HG02623 (cell line): ENCODE results near the gene LITAFD.
"Not testable (repeated sequence)": the region's sequence is repeated elsewhere in the genome, so short reads cannot be mapped to it uniquely, and the experiment has no call there.

ENCODE experiments used
- ATAC-seq: cut with Tn5 transposase; IDR thresholded peaks from one replicate; pipeline ENCODE4 v1.9.1; 2021; ENCODE audit warnings: moderate library complexity; ENCODE audit not compliant: unreplicated experiment

Gene LITAFD

GRCh38 chr16:8872071-8872470 is 10.1 kb upstream of the LITAFD start:
- ATAC-seq: no peak

- ATAC-seq: no peak
These were observed 8.9 kb upstream of the LITAFD start for GRCh38 chr16:8872967-8873865.

- ATAC-seq: not testable (repeated sequence)
These were observed 8.3 kb upstream of the LITAFD start for GRCh38 chr16:8873866-8874195.

- no peak for ATAC-seq
These were observed 7.8 kb upstream of the LITAFD start for GRCh38 chr16:8874388-8874787.

- not testable (repeated sequence) for ATAC-seq
These were observed 6.8 kb upstream of the LITAFD start for GRCh38 chr16:8875317-8875716.

- ATAC-seq: no peak
These were observed 4.1 kb upstream of the LITAFD start for GRCh38 chr16:8877894-8878522.

GRCh38 chr16:8878523-8878911 is 3.6 kb upstream of the LITAFD start:
- ATAC-seq: no peak

- ATAC-seq: no peak
These were observed 1.2 kb upstream of the LITAFD start for GRCh38 chr16:8880839-8881510.

- ATAC-seq: no peak
These were observed 700 bp downstream of the LITAFD start for GRCh38 chr16:8882725-8883377.

GRCh38 chr16:8885674-8886592 is 3.8 kb downstream of the LITAFD start:
- ATAC-seq: no peak

GRCh38 chr16:8886593-8887430 is 4.7 kb downstream of the LITAFD start:
- ATAC-seq: no peak

GRCh38 chr16:8887431-8887765 is 5.2 kb downstream of the LITAFD start:
- ATAC-seq: no peak

- ATAC-seq: no peak
These were observed 5.9 kb downstream of the LITAFD start for GRCh38 chr16:8887952-8888560.

- ATAC-seq: no peak
These were observed 7.1 kb downstream of the LITAFD start for GRCh38 chr16:8888951-8889892.

- ATAC-seq: no peak
These were observed 7.9 kb downstream of the LITAFD start for GRCh38 chr16:8889893-8890548.

- no peak for ATAC-seq
These were observed 8.4 kb downstream of the LITAFD start for GRCh38 chr16:8890549-8890921.

- peak; percentile 19 for ATAC-seq
These were observed 10.0 kb downstream of the LITAFD start for GRCh38 chr16:8892101-8892575.
